DND-41 (cell line): ENCODE data around the gene WDR47.

Experiments used
- CTCF ChIP-seq: IDR thresholded peaks from 2 replicates; pipeline ENCODE4 v1.5.1; 2012; ENCODE audit warnings: borderline replicate concordance, low read length, moderate library complexity, mild to moderate bottlenecking; ENCODE audit not compliant: poor library complexity, severe bottlenecking; ENCODE audit errors: extremely low read depth
- EZH2 ChIP-seq: IDR thresholded peaks from 3 replicates; pipeline ENCODE4 v1.6.1; 2012; ENCODE audit warnings: borderline replicate concordance, low read depth, mild to moderate bottlenecking, moderate library complexity, low read length, inconsistent platforms; ENCODE audit not compliant: severe bottlenecking

- no peak for TF ChIP-seq CTCF
- TF ChIP-seq EZH2: no peak
Observed at GRCh38 chr1:108933944-108934343, 108.0 kb downstream of the WDR47 start.
